Lower leg skin (tissue), 3 donors: Measurements from ENCODE around the gene WDR18.

Source experiments
- CTCF ChIP-seq, 3 donors: fragments of 450-650 bp; IDR thresholded peaks; one replicate each; pipeline ENCODE4 v1.5.1; 2016; ENCODE audit warnings: antibody characterized with exemption in 3 of 3, mild to moderate bottlenecking in 3 of 3, moderate library complexity in 2 of 3
- POLR2A ChIP-seq, 2 donors: fragments of 450-650 bp; IDR thresholded peaks; one replicate each; pipeline ENCODE4 v1.6.1; 2016 to 2017; ENCODE audit warnings: antibody characterized with exemption in 2 of 2, mild to moderate bottlenecking in 1 of 2, moderate library complexity in 1 of 2

- no peak for TF ChIP-seq CTCF (IDR thresholded peaks at IDR 0.05)
- no peak for TF ChIP-seq POLR2A (IDR thresholded peaks at IDR 0.05)
Measured at GRCh38 chr19:961866-962620, 22.1 kb upstream of the WDR18 start.
